H1 (cell line): ENCODE measurements around the gene ELMOD1. TPM values are rescaled to one million over a fixed set of nuclear protein-coding genes. Genes with fewer than 3 reads are reported as not detected.

Experiments used
- CEBPB ChIP-seq: IDR thresholded peaks from 2 replicates; pipeline ENCODE4 v1.6.1; 2012; ENCODE audit warnings: low read depth, low read length
- CHD7 ChIP-seq: fragments of 300-600 bp; sonication (generic); IDR thresholded peaks from 2 replicates; pipeline ENCODE4 v1.7.1; 2012; ENCODE audit warnings: low read length, moderate library complexity, mild to moderate bottlenecking, inconsistent platforms; ENCODE audit not compliant: insufficient replicate concordance
- CREB1 ChIP-seq: IDR thresholded peaks from 2 replicates; pipeline ENCODE4 v1.6.1; 2012; ENCODE audit warnings: inconsistent platforms
- JUN ChIP-seq: IDR thresholded peaks from 2 replicates; pipeline ENCODE4 v1.6.1; 2011; ENCODE audit warnings: low read depth, mild to moderate bottlenecking, improper control_type of control experiment, low read length
- SIN3A ChIP-seq, 2 experiments: IDR thresholded peaks in 1 of 2; conservative IDR thresholded peaks in 1 of 2; 2 replicates each; pipeline ENCODE4 v1.6.1; 2011 to 2012; ENCODE audit warnings: low read length in 2 of 2, improper control_type of control experiment in 1 of 2, low read depth in 1 of 2, mild to moderate bottlenecking in 1 of 2
- polyA plus RNA-seq, 7 experiments: library from polyadenylated mRNA; depleted of rRNA in 3 of 7; stranded (reverse) in 5 of 7; unstranded in 2 of 7; fragments of >200 nt in 5 of 7; fragments of 200-250 nt in 2 of 7; gene quantifications; 1 replicate in 5 of 7; 2 replicates in 1 of 7; 4 replicates in 1 of 7; pipeline versions ENCODE4 v1.2.1 to v1.2.3, GENCODE V29; 2011 to 2013; ENCODE audit warnings: missing spikeins in 2 of 7, mixed read lengths in 2 of 7
- total RNA-seq: library from RNA; stranded (reverse); fragmentation: NEBNext Ultra II Directional; extraction: Animal tissue kit (Norgen Biotek cat#: 25700); gene quantifications from 2 replicates; pipeline ENCODE4 v1.2.1, GENCODE V29; 2021

The ELMOD1 gene
- total and polyA plus RNA-seq, 2 of the 8 experiments (the other 6 are each of a cell fraction or from before 2014, with no cell fraction given) = 0.47 to 1.6 TPM

DNA sequence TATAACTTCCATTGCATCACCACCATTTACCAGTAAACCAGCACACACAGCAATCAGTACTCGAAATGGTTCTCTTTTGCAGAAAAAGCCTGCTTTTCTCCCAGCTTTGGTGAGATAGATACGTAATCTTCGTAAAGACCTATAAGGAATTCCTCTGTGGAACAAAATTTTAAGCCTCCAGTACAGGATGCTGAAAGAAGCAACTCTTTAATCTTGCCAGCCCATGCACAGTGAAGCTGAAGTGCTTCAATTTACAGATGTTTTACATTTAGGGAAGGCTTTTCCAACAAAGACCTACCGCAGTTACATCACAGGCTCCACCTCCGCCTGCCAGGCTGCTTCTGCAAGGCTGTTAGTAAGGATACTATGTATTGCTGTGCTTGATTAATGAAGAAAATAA lies 1.9 kb downstream of the ELMOD1 start (continued):
- no peak for TF ChIP-seq CHD7
- no peak for TF ChIP-seq JUN
- no peak for TF ChIP-seq CEBPB
- TF ChIP-seq CREB1 = no peak
- no peak for TF ChIP-seq SIN3A (conservative IDR thresholded peaks at IDR 0.05 in 1 of 2, IDR thresholded peaks at IDR 0.05 in 1 of 2; ENCODE audit: low read depth in 1 of 2, low read length in 2 of 2)
